ENCODE data around the gene POLR2B. TPM values are rescaled to one million over a fixed set of nuclear protein-coding genes. Genes with fewer than 3 reads are reported as not detected.

Gene POLR2B
- total RNA-seq, 1 donor from 2014 or later: 135 TPM

DNA sequence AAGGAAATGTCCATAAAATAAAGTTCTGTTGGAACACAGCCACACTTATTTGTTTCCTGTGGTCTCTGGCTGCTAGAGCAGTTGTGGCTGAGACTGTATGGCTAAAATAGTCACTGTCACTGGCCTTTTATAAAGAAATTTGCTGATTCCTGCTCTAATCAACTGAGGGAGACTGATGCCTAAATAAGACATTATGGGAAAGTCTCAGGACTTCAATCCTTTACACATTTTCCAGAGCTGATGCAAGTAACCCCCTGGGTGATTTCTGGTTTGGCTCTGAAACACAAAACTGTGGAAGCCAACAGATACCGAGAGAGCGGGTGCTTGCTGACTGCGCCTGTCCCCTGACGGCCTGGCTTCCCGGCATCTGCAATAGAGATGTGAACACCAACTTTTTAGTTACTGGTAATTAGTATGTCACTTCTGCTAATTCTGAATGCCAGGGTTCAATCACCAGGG lies 64.0 kb downstream of the POLR2B start:
- Mint-ChIP-seq H3K27me3 (ENCODE audit: low read depth, unreplicated experiment) (no peaks in the 10 kb centered on the region), H3K36me3 (ENCODE audit: low read depth, unreplicated experiment) (peaks cover 26% of the 10 kb centered on the region), H3K4me1 (ENCODE audit: low read depth, unreplicated experiment) (peaks cover 69% of the 10 kb centered on the region), H3K27ac (ENCODE audit: unreplicated experiment) (peak overlapping the region; percentile 98), H3K4me3 (ENCODE audit: unreplicated experiment) (no peak overlapping the region), H3K9me3 (ENCODE audit: unreplicated experiment) (peaks cover 3% of the 10 kb centered on the region)
- DNase-seq (ENCODE audit: low read depth): peak; percentile 70
- peaks cover 41% of the 10 kb centered on the region for H3K4me1 ChIP-seq (ENCODE audit: insufficient read depth, low read length)
- H3K9me3 ChIP-seq (ENCODE audit: insufficient read depth, low read depth, low read length): no peaks in the 10 kb centered on the region
- TF ChIP-seq, protein P1, sequence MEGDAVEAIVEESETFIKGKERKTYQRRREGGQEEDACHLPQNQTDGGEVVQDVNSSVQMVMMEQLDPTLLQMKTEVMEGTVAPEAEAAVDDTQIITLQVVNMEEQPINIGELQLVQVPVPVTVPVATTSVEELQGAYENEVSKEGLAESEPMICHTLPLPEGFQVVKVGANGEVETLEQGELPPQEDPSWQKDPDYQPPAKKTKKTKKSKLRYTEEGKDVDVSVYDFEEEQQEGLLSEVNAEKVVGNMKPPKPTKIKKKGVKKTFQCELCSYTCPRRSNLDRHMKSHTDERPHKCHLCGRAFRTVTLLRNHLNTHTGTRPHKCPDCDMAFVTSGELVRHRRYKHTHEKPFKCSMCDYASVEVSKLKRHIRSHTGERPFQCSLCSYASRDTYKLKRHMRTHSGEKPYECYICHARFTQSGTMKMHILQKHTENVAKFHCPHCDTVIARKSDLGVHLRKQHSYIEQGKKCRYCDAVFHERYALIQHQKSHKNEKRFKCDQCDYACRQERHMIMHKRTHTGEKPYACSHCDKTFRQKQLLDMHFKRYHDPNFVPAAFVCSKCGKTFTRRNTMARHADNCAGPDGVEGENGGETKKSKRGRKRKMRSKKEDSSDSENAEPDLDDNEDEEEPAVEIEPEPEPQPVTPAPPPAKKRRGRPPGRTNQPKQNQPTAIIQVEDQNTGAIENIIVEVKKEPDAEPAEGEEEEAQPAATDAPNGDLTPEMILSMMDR (IDR thresholded peaks at IDR 0.05; ENCODE audit: insufficient read depth, low read depth, low read length): no peak
- no peak for TF ChIP-seq EZH2 (IDR thresholded peaks at IDR 0.05; ENCODE audit: insufficient read depth, low read length)
- H2AFZ ChIP-seq (ENCODE audit: low read depth, low read length): no peak overlapping the region
- peaks cover 22% of the 10 kb centered on the region for H3K36me3 ChIP-seq (ENCODE audit: insufficient read depth, low read length)
- peaks cover 60% of the 10 kb centered on the region for H3K79me2 ChIP-seq (ENCODE audit: insufficient read depth, low read length)
- H4K20me1 ChIP-seq (ENCODE audit: insufficient read depth, low read length): no peaks in the 10 kb centered on the region
- H3K9ac ChIP-seq (ENCODE audit: low read length): peak overlapping the region; percentile 66
- no peak for FAIRE-seq
- no peaks in the 10 kb centered on the region for H3K27me3 ChIP-seq (ENCODE audit: insufficient read depth, low read length)
- H3K27ac ChIP-seq (ENCODE audit: low read depth, low read length): peak overlapping the region; percentile 84
- H3K4me2 ChIP-seq (ENCODE audit: low read length): peak overlapping the region; percentile 51
- H3K4me3 ChIP-seq (ENCODE audit: insufficient read depth, low read depth, low read length): no peak overlapping the region

DNA sequence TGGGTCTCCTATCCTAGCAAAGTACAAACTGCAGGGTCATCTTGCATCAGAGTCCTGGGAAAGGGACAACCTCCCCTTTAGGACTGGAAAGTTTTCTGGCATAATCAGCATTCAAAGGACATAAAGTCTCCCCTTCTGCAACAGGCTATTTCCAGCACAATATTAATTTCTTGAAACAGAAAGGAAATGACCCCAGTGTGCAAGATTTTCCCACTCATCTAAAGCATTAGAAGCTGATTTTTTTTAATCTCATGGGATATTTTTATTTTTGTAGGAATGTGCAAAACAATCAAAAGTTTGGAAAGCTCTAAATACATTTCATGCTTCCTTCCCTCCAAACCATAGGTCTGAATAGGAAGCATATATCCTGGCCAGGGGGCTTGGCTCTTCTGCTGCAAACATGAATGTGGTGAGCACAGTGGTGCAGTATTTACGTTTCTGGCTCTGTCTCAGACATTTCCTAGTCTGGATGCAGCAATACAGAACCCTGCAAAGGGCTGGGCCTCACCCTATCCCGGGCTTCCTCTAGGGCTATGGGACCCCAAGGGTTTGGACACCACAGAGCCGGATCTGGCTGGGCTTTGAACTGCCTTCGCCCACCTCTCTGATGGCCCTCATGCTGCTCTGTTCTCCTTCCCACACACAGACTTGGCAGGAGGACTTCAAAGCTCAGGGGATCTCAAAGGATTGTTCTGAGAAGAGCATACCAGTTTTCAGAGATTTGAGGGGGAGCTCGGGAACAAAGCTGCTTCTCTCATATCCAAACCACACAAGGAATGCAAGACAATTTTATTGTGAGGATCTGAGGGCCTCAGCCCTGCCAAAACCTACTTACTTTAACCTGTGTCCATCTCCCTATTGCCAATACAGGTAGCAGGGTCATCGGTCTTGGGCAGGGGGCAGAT lies 64.9 kb downstream of the POLR2B start:
- Mint-ChIP-seq H3K9me3 (ENCODE audit: unreplicated experiment) (peaks cover 3% of the 10 kb centered on the region), H3K27me3 (ENCODE audit: low read depth, unreplicated experiment) (no peaks in the 10 kb centered on the region), H3K36me3 (ENCODE audit: low read depth, unreplicated experiment) (peaks cover 25% of the 10 kb centered on the region), H3K4me3 (ENCODE audit: unreplicated experiment) (peak overlapping the region; percentile 66), H3K4me1 (ENCODE audit: low read depth, unreplicated experiment) (peaks cover 68% of the 10 kb centered on the region), H3K27ac (ENCODE audit: unreplicated experiment) (peak overlapping the region; percentile 98)
- Histone ChIP-seq H3K4me2 (ENCODE audit: low read length) (peak overlapping the region; percentile 51), H3K36me3 (ENCODE audit: insufficient read depth, low read length) (peaks cover 14% of the 10 kb centered on the region), H3K27me3 (ENCODE audit: insufficient read depth, low read length) (no peaks in the 10 kb centered on the region), H3K79me2 (ENCODE audit: insufficient read depth, low read length) (peaks cover 68% of the 10 kb centered on the region), H2AFZ (ENCODE audit: low read depth, low read length) (no peak overlapping the region), H3K4me1 (ENCODE audit: insufficient read depth, low read length) (peaks cover 43% of the 10 kb centered on the region), H3K9me3 (ENCODE audit: insufficient read depth, low read depth, low read length) (no peaks in the 10 kb centered on the region), H4K20me1 (ENCODE audit: insufficient read depth, low read length) (no peaks in the 10 kb centered on the region), H3K27ac (ENCODE audit: low read depth, low read length) (peak overlapping the region; percentile 84), H3K4me3 (ENCODE audit: insufficient read depth, low read depth, low read length) (peak overlapping the region; percentile 18), H3K9ac (ENCODE audit: low read length) (peak overlapping the region; percentile 66)
- peak; percentile 89 for DNase-seq (ENCODE audit: low read depth)
- FAIRE-seq: no peak
- no peak for TF ChIP-seq EZH2 (IDR thresholded peaks at IDR 0.05; ENCODE audit: insufficient read depth, low read length)
- TF ChIP-seq, protein P1 (IDR thresholded peaks at IDR 0.05; ENCODE audit: insufficient read depth, low read depth, low read length): no peak
